ENCODE measurements around the gene IPPK.
"Not testable (repeated sequence)": the region's sequence is repeated elsewhere in the genome, so short reads cannot be mapped to it uniquely, and the experiment has no call there.

IPPK gene

DNA sequence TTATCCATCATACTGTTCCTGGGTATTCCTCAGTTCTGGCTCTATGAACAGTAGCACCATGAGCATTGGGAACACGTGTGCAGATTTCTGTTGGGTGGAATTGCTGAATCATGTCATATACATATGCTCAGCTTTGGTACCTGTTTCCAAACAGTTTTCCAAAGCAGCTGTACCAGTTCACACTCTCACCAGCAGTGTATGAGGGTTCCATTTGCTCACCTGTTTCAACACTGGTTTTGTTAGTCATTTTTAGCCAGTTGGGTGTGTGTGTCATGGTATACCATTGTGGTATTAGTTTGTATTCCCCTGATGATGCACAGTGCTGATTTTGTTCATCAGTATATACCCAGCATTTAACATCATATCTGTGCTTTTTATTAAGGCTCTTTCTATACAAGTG is 77.4 kb downstream of the IPPK start:
- DNase-seq (ENCODE audit: low read depth): no peak

- peak; percentile 42 for DNase-seq (ENCODE audit: low read depth)
These were observed 79.6 kb downstream of the IPPK start for GRCh38 chr9:92590377-92590776.

DNA sequence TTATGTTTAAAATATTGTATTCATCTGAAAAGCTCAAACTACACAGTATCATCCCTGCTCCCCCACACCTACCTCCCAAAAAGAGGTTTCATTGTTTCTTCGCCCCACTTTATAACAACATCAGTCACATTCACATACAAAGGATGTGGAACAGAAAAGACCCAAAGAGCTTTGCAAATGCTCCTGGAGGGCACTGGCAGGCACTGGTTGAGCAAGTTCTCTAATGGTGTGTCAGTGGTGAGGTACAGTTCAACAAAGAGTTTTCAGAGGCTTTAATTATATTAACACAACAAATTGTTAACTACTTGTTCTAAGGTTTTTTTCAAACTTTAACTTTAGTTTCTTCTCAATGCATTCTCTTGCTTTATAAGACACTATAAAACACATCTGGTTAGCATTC is 80.0 kb downstream of the IPPK start:
- DNase-seq (ENCODE audit: low read depth): no peak

GRCh38 chr9:92576175-92576574 is 93.8 kb downstream of the IPPK start:
- no peak for DNase-seq (ENCODE audit: low read depth)

DNA sequence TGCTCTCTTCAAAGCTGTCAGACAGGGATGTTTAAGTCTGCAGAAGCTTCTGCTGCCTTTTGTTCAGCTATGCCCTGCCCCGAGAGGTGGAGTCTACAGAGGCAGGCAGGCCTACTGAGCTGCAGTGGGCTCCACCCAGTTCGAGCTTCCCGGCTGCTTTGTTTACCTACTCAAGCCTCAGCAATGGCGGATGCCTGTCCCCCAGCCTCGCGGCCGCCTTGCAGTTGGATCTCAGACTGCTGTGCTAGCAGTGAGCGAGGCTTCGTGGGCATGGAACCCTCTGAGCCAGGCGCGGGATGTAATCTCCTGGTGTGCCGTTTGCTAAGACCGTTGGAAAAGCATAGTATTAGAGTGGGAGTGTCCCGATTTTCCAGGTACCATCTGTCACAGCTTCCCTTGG is 96.3 kb downstream of the IPPK start:
- DNase-seq (ENCODE audit: low read depth): not testable (repeated sequence)

GRCh38 chr9:92571871-92572270 is 98.1 kb downstream of the IPPK start:
- DNase-seq (ENCODE audit: low read depth): not testable (repeated sequence)

DNA sequence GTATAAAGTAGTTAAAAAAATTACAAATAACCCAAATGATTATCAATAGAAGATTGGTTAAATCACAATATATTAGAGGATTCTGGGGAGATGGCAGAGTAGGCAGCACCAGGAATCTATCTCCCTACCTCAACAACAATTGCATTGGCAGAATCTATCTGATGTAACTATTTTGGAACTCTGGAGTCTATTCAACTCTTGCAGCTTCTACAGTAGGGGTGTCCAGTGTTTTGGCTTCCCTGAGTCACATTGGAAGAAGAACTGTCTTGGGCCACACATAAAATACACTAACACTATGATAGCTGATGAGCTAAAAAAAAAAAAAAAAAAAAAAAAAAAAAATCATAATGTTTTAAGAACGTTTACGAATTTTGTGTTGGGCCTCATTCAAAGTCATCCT is 104.9 kb downstream of the IPPK start:
- DNase-seq (ENCODE audit: low read depth): no peak

- no peak for DNase-seq (ENCODE audit: low read depth)
These were observed 105.4 kb downstream of the IPPK start for GRCh38 chr9:92564504-92564903.

All from fibroblast of the conjunctiva (primary cell).